ENCODE measurements around the gene UBE2J2.

The UBE2J2 gene

GRCh38 chr1:1312450-1313314 is 39.0 kb upstream of the UBE2J2 start:
- H3K4me3 Mint-ChIP-seq, result no peak overlapping the region
- H3K27me3 Mint-ChIP-seq, result no peaks in the 10 kb centered on the region
- ATAC-seq (no peak), DNase-seq (no peak)
- H3K4me1 Mint-ChIP-seq, result peaks cover 25% of the 10 kb centered on the region
- H3K9me3 Mint-ChIP-seq, result no peaks in the 10 kb centered on the region
- H3K27ac Mint-ChIP-seq, result peak overlapping the region in 1 of 2 donors; percentile 76

- DNase-seq, result no peak
- Mint-ChIP-seq H3K27ac (no peak overlapping the region), H3K9me3 (no peaks in the 10 kb centered on the region), H3K4me1 (peaks cover 35% of the 10 kb centered on the region), H3K27me3 (no peaks in the 10 kb centered on the region), H3K4me3 (no peak overlapping the region)
- ATAC-seq, result no peak
Observed at GRCh38 chr1:1311107-1312104, 37.8 kb upstream of the UBE2J2 start.

GRCh38 chr1:1310476-1311053 is 36.9 kb upstream of the UBE2J2 start:
- Mint-ChIP-seq H3K27ac (peak overlapping the region in 1 of 2 donors; percentile 42), H3K4me1 (peaks cover 43% of the 10 kb centered on the region), H3K27me3 (no peaks in the 10 kb centered on the region), H3K4me3 (peak overlapping the region; percentile 9 to 41), H3K9me3 (no peaks in the 10 kb centered on the region)
- ATAC-seq, result no peak
- no peak for DNase-seq

GRCh38 chr1:1310109-1310385 is 36.4 kb upstream of the UBE2J2 start:
- peak overlapping the region; percentile 80 to 86 for H3K4me3 Mint-ChIP-seq
- H3K27ac Mint-ChIP-seq, result peak overlapping the region in 1 of 2 donors; percentile 85
- no peaks in the 10 kb centered on the region for H3K27me3 Mint-ChIP-seq
- ATAC-seq (no peak), DNase-seq (no peak)
- H3K4me1 Mint-ChIP-seq, result peaks cover 45% of the 10 kb centered on the region
- no peaks in the 10 kb centered on the region for H3K9me3 Mint-ChIP-seq

GRCh38 chr1:1309251-1310108 is 35.8 kb upstream of the UBE2J2 start:
- peaks cover 47% of the 10 kb centered on the region for H3K4me1 Mint-ChIP-seq
- H3K27ac Mint-ChIP-seq, result peak overlapping the region in 1 of 2 donors; percentile 85
- no peaks in the 10 kb centered on the region for H3K27me3 Mint-ChIP-seq
- ATAC-seq (no peak), DNase-seq (no peak)
- peak overlapping the region; percentile 80 to 86 for H3K4me3 Mint-ChIP-seq
- no peaks in the 10 kb centered on the region for H3K9me3 Mint-ChIP-seq

GRCh38 chr1:1308756-1309250 is 35.1 kb upstream of the UBE2J2 start:
- ATAC-seq, result no peak
- H3K4me1 Mint-ChIP-seq, result peaks cover 48% of the 10 kb centered on the region

GRCh38 chr1:1307923-1308755 is 34.5 kb upstream of the UBE2J2 start, which contains the start of the genes ACAP3 and PUSL1:
TSS of gene ACAP3 (minus strand) at chr1:1307930. CDS start at chr1:1307815, 115 bp downstream.
TSS of gene PUSL1 (plus strand) at chr1:1308597. CDS start at chr1:1308644, 47 bp downstream.
- H3K4me3 Mint-ChIP-seq, result peak within 1 kb of the TSS; percentile 86 to 91
- peak within 1 kb of the TSS; percentile 81 to 95 for H3K27ac Mint-ChIP-seq
- DNase-seq (peak; percentile 94), ATAC-seq (peak; percentile 81)
- H3K9me3 Mint-ChIP-seq, result no peaks in the 10 kb centered on the region
- H3K4me1 Mint-ChIP-seq, result peaks cover 48% of the 10 kb centered on the region
- H3K27me3 Mint-ChIP-seq, result no peaks in the 10 kb centered on the region

More at GRCh38 chr1:1308756-1309250, 35.1 kb upstream of the UBE2J2 start:
- no peaks in the 10 kb centered on the region for H3K9me3 Mint-ChIP-seq
- H3K4me3 Mint-ChIP-seq, result peak overlapping the region; percentile 86 to 87
- DNase-seq, result no peak
- H3K27ac Mint-ChIP-seq, result peak overlapping the region in 1 of 2 donors; percentile 95
- H3K27me3 Mint-ChIP-seq, result no peaks in the 10 kb centered on the region

GRCh38 chr1:1307261-1307922 is 33.7 kb upstream of the UBE2J2 start:
- peaks cover 48% of the 10 kb centered on the region for H3K4me1 Mint-ChIP-seq
- DNase-seq, result no peak
- no peaks in the 10 kb centered on the region for H3K27me3 Mint-ChIP-seq
- no peaks in the 10 kb centered on the region for H3K9me3 Mint-ChIP-seq
- peak overlapping the region in 1 of 2 donors; percentile 12 for H3K27ac Mint-ChIP-seq
- ATAC-seq, result no peak
- H3K4me3 Mint-ChIP-seq, result peak overlapping the region; percentile 86 to 91

DNA sequence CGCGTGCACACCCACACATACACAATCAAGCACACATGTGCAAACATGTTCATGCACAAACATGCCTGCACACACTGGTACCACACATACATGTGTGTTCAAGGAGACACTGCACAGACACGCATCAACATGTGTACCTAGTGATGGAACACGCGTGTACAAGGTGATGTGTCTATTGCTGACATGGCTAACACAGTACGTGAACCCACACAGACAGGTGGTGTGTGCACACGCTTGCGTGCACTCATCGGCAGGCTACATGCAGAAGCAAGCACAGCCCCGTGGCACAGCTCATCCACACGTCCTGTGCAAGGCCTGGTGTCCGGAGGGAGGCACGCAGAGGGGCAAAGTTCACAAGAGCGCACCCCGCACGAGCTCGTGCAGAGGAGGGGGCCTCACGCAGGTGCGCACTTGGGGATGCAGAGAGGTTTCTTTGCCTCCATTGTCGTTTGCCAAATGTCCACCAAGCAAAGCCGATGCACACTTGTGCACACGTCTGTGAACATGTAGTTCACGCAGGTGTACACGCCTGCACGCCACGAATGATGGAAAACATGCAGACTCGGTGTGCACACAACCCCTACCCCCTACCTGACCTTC is 33.1 kb upstream of the UBE2J2 start:
- DNase-seq (no peak), ATAC-seq (no peak)
- H3K4me1 Mint-ChIP-seq, result peaks cover 48% of the 10 kb centered on the region
- H3K9me3 Mint-ChIP-seq, result no peaks in the 10 kb centered on the region
- H3K27me3 Mint-ChIP-seq, result no peaks in the 10 kb centered on the region
- H3K4me3 Mint-ChIP-seq, result peak overlapping the region; percentile 86 to 91
- peak overlapping the region in 1 of 2 donors; percentile 67 for H3K27ac Mint-ChIP-seq

DNA sequence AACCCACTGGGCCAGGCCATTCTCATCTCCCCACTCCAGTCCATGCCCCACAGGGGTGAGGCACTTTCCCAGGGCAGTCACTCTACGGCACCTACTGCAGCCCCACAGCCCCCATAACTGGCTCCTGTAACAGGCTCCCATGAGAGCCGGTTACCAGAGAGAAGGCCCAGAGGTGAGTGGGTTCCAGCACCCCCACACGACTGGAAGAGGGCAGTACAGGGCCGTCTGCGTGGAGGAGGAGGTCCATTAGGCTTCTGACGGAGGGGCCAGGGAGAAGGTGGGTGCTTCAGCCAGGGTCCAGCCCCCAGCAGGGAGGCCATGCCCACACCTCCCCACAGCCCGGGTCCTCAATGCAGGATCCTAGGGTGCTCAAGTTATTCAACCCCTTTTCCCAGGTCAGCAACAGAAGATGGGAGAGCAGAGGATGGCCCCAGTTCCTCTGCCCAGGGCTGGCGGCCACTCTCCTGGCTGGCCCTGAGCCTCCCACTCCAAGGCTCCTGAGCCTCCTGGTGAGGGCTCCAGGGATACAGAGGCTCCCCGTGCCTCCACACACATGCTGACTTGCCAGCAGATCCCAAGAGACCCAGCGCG is 32.5 kb upstream of the UBE2J2 start:
- Mint-ChIP-seq H3K9me3 (no peaks in the 10 kb centered on the region), H3K4me1 (peaks cover 48% of the 10 kb centered on the region), H3K4me3 (peak overlapping the region; percentile 86 to 91), H3K27ac (peak overlapping the region; percentile 92), H3K27me3 (no peaks in the 10 kb centered on the region)
- DNase-seq, result peak in 1 of 2 donors; percentile 53
- no peak for ATAC-seq

DNA sequence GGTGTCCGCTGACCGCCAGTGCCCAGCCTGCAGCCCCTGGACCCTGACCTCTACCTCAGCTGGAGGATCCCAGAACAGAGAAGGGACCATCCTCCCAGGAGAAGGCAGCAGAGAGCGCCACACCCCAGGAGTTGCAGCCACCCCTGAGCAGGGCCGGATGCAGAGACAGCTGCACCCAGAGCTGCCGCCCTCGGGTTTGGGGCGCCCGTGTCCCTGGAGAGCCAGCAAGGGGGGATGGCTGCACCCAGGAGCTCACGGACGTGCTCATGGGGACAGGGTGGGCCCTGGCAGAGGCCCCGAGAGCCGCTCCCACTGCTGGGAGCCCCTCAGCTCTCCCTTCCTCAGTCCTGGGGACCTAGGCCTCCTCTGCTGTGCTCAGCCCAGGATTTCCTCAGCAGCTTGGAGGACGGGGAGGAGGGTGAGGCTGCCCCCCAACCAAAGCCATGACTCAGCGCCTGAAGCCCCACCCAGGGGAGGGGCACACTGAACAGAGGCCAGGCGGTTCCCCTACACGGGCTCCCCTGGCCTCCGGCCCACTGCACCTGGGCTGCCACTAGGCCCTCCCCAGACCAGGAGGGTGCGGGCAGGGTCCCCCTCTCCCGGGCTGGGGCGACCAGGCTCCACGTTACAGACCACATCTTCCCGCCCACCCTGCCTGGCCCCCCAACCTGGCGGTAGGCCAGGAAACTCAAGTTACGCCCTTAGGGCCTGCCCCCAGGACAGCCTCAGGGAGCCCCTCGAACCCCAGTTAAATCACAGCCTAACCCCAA is 31.8 kb upstream of the UBE2J2 start:
- H3K27ac Mint-ChIP-seq, result peak overlapping the region; percentile 92
- peak; percentile 48 for ATAC-seq
- H3K27me3 Mint-ChIP-seq, result no peaks in the 10 kb centered on the region
- peaks cover 44% of the 10 kb centered on the region for H3K4me1 Mint-ChIP-seq
- peak; percentile 67 to 71 for DNase-seq
- H3K9me3 Mint-ChIP-seq, result no peaks in the 10 kb centered on the region
- H3K4me3 Mint-ChIP-seq, result peak overlapping the region; percentile 86 to 91

All from stimulated activated naive CD8-positive, alpha-beta T cell treated with anti-CD3 and anti-CD28 coated beads, Interleukin-15, amount 100 ng/mL, for 72 hours (primary cell).